COLO829 (cell line): Measurements from ENCODE around the gene GAL3ST1.
"Not testable (repeated sequence)": the region's sequence is repeated elsewhere in the genome, so short reads cannot be mapped to it uniquely, and the experiment has no call there.

Experiments used
- DNase-seq: peaks from one replicate; pipeline ENCODE4 v3.0.0; 2012; ENCODE audit warnings: low spot score

Gene GAL3ST1, protein sequence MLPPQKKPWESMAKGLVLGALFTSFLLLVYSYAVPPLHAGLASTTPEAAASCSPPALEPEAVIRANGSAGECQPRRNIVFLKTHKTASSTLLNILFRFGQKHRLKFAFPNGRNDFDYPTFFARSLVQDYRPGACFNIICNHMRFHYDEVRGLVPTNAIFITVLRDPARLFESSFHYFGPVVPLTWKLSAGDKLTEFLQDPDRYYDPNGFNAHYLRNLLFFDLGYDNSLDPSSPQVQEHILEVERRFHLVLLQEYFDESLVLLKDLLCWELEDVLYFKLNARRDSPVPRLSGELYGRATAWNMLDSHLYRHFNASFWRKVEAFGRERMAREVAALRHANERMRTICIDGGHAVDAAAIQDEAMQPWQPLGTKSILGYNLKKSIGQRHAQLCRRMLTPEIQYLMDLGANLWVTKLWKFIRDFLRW

DNA sequence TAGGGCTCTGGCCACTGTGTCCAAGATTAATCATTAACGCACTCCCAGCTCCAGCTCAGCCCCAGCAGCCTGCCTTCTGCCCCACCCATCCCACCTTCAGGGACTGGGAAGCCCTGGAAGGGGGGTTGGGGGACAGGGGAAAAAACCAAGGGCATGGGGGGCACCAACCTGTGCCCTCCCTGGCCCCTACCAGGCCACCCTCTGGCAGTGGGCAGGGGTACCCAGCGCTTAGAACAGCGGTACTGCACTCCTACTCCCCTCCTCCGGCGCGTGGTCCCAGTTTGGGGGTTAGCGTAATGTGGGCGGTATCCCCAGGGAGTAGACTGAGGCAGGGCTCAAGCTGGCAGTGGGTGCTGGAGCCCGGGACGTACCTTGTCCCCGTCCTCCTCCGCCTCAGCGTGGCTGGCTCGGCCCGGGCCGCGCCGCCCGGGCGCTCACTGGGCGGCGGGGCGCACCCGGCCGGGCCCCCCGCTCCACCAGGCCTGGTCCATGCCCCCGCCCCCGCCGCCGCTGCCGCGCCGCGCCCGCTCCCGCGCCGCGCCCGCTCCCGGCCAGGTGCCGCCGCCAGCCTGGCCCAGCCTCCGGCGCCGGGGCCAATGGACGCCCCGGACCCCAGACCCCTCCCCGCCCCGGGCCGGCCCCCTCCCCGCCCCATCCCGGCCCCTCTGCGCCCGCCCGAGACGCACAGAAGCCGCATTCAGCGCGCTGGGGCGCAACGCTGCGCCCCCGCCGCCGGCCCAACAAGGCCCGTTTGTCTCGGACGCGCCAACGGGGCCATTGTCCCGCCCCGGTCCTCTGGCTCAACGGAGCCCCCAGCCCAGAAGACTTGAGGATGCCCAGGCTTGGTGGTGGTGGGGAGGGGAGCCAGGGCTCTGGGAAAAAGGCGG lies at the start of gene GAL3ST1:
GAL3ST1 (minus strand) TSS at position 571 of the 887 bp plus-strand sequence. CDS start 17,273 bp downstream, outside the sequence.
- no peak for DNase-seq

DNA sequence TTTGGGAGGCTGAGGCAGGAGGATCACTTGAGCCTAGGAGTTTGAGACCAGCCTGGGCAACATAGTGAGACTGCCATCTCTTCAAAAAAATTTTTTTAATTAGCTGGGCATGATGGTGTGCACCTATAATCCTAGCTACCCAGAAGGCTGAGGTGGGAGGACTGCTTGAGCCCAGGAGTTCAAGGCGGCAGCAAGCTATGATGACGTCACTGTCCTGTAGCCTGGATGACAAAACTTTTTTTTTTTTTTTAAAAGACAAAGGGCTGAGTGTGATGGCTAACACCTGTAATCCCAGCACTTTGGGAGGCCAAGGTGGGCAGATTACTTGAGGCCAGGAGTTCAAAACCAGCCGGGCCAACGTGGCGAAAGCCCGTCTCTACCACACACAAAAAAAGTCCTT lies 45.4 kb upstream of the GAL3ST1 start:
- not testable (repeated sequence) for DNase-seq

DNA sequence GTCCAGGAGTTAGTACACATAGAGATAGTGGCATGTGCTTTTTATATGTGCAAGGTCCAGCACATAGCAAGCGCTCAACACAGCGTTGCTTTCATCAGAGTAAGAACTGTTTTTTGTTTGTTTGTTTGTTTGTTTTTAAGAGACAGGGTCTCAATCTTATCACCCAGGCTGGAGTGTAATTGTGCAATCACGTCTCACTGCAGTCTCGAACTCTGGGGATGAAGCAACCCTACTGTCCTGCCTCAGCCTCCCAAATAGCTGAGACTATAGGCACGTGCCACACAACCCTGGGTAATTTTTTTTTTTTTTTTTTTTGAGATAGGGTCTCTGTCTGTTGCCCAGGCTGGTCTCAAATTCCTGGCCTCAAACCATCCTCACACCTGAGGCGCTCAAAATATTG lies 43.4 kb upstream of the GAL3ST1 start:
- DNase-seq, result no peak

DNA sequence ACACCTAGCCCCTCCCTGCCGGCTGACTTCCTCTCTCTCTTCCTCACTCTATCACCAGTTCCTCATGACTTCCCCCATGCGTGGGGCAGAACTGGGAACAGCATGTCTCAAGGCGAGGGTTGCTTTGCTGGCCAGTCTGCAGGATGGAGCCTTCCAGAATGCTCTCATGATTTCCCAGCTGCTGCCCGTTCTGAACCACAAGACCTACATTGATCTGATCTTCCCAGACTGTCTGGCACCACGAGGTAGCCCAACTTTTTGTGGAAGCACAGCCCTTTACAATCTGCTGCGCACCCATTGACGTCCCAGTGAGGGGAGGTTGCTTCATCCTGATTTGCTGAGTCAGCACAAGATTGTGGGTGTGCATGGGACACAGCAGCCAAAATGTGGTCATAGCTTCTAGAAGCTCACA lies 41.1 kb upstream of the GAL3ST1 start:
- no peak for DNase-seq

DNA sequence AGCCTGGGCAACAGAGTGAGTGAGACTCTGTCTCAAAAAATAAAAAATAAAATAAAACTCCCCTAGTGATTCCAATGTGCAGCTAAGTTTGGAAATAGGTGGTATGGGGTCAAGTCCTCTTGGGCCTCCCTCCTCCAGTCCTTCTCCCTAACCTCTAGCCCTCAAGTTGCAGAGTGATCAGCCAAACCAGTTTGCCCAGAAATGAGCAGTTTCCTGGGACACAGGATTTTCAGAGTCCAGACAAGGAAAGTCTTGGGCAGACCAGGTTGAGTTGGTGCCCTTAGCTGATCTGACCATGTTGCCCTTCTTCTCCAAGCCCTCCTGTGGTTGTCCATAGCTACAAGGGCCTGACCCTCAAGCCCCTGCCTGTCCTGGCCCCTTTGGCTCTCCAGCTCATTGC lies 40.4 kb upstream of the GAL3ST1 start:
- DNase-seq, result no peak

DNA sequence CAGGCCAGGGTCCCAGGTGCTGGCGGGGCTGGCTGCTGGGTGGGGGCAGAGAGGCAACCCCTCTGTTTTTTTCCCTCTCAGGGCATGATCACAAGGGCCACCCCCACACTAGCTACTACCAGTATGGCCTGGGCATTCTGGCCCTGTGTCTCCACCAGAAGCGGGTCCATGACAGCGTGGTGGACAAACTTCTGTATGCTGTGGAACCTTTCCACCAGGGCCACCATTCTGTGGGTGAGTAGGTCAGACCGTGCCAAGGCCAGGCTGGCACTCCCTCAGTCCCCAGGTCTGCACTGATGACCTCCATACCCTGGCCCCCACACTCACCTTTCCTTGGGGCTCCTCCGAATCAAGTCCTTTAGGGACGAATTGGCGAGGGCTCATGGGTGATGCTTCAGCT lies 39.8 kb upstream of the GAL3ST1 start:
- DNase-seq, result no peak

DNA sequence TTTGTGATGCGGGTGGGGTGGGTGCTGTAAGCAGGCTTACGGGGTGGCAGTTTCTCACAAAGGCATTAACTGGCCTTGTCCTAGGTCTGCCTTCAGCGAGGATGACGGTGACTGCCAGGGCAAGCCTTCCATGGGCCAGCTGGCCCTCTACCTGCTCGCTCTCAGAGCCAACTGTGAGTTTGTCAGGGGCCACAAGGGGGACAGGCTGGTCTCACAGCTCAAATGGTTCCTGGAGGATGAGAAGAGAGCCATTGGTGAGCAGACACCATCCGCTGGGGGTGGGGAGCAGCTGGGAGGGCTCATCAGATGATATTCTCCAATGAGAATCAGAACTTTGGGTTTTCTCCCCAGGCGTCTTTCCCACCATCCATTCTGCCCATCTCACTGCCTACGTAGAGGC lies 38.3 kb upstream of the GAL3ST1 start:
- no peak for DNase-seq

DNA sequence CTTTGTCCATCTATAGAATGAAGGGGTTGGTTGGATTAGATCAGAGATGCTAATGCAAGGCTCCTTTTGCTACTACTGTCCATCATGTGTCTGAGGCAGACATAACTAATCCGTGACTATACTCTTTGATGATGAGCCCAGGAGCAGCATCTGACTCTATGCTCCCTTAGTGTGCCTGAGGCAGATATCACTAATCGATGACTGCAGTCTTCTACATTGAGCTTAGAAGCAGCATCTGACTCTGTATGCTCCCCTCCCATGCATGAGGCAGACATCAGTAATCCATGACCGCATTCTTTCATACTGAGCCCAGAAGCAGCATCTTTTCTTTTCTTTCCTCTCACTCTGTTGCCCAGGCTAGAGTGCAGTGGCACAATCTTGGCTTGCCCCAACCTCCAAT lies 36.7 kb upstream of the GAL3ST1 start:
- no peak for DNase-seq

DNA sequence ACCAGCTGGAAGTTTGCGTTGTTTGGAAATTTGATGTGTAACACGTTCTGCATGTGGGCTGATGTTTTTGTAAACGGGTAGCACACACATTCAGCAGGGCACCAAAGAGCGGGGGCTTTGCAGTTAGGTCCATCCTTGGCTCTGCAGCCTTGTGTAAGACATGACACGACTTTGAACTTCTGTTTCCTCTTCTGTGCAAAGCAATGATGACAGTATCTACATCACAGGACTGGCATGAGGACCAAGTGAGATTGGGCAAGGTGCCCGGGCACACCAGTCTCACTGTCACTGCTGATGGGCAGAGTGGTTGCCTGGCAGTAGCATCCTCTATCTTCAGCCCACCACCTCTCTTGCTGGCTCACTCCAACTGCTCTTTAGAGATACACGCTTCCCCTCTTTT lies 35.8 kb upstream of the GAL3ST1 start:
- DNase-seq, result no peak

DNA sequence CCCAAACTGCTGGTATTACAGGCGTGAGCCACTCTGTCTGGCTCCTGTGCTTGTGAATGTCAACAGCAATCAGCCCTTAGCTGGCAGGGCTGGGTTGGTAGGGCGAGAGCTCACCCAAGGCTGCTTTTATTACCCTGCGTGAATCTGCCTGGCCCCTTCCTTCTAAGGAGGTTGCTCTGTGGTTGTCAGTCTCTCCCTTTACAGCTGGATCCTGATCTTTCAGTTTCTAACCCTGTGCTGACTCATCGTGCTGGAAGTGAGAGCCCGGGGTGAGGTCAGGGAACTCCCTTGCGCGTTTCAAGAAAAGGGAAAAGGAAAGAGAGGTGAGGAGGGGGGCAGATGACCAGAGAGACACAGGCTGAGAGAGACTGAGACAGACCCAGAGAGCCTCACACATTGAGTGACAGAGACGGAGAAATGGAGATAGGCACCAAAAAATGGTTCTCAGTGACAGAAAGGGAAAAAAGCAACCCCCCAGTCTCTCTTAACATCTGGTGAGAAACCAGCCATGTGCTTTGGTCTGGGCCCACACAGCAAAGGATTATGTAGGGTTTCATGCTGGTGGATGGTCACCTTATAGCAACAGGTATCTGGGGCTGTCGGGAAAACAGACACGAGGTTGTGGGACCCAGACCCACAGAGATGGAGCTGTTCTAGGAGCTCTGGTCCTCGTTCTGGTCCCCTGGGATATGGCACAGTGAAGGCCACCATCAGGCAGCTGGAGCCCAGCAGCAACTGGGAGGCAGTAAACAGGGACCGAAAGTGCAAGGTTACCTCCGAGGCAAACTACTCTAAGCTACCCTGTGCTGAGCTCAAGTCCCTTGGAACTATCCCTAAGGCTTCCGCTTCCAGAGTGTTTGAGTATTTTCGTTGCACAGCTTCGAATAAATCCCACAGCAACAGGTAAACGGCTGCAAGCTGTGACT lies 35.1 kb upstream of the GAL3ST1 start:
- DNase-seq, result peak; percentile 68

DNA sequence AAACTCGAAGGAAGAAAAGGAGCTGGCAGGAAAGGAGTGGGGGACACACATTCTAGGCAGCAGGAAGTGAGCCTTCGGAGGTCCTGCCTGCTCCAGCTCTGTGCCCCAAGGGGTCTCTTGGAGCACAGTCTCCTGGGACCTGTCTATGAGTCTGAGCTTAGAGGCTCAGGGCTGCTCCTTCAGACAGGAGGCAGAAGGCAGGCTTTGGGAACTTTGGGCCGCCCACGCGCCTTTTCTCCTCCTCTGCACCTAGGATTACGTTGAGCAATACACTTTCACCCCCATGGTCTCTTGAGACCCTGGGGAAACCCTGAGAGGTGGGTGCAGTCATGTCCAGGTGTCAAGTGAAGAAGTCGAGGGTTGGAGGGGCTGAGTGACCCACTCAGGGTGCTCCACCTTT lies 33.5 kb upstream of the GAL3ST1 start:
- DNase-seq, result no peak

DNA sequence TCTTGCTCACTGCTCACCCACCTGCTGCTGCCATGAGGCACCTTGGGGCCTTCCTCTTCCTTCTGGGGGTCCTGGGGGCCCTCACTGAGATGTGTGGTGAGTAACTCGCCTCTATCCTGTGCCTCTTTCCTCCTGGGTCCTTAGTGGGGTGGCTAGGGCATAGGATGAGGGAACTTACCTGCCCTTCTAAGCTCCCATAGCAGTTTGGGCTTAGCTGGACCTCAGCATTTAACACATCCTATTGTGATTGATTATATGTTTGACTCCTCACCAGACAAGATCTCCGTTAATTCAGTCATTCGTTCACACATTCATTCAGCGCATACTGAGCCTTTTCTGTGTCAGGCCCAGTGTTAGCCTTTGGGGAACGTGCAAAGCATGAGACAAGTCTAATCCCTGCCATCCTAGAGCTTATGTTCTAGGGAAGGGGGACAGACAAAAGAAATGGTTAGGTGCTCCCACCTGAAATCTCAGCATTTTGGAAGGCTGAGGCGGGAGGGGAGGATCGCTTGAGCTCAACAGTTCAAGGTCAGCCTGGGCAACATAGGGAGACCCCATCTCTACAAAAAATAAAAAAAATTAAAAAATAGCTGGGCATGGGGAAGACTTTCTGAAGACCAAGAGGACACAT lies 33.0 kb upstream of the GAL3ST1 start:
- DNase-seq, result no peak

DNA sequence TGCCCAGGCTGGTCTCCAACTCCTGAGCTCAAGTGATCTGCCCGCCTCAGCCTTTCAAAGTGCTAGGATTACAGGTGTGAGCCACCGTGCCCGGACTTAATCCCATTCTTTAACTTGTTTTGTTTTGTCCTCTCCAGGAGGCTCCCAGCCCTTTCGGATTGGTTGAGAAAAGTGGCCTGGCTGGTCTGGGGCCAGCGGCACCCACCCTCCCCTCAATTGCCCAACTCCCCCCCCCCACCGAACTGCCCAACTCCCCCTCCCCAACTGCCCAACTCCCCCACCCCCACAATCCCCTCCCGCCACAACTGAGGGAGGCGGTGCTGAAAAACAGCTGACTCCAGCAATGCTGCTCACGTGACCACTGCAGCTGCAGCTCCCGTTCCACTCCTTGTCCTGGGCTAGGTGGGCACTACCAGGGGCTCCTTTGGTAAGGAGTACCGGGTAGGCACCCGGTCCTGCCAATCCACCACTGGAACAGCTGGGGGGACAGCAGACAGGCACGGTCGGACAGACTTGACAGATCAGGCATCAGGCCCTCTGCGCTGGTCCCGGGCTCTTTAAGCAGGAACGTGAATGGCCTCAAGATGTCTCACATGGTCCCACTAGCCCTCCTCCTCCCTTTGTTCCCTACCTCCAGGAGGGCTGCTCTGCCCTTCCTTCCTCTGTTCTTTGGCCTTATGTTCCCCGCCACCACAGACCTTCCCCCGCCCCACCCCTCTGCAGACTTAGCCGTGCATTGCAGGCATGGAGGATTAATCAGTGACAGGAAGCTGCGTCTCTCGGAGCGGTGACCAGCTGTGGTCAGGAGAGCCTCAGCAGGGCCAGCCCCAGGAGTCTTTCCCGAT lies 32.2 kb upstream of the GAL3ST1 start, which contains the start of gene TCN2:
TCN2 (plus strand) TSS at position 720 of the 845 bp plus-strand sequence. CDS start 158 bp downstream, outside the sequence.
- no peak for DNase-seq

DNA sequence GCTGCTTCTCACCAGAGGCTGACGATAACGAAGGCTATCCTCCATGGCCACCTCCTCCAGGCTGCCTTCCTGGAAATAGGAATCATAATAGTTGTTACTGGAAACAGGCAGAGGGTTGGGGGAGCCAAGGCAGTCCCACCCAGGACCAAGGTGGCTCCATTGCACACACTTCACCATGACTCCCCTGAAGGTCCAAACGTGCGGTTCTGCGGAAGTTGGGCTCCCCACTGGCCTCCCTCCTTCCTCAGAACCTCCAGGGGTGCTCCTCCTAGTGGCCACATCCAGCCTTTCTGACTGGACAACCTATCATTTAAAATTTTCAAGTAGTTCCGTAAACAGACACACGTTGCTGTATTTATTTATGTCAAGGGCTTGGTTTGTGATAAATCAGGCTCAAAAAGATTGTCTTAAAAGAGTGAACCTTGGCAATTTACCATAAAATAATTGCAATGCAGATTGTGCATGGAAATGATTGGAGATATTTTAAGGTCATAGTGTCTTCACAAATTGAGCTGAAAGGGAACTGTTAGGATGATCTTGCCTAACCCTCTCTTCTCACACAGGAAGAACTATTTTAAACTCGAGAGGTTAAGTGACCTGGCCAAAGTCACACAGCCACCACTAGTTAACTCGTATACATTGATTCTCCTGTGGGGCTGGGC lies 31.1 kb upstream of the GAL3ST1 start:
- DNase-seq, result peak; percentile 78

DNA sequence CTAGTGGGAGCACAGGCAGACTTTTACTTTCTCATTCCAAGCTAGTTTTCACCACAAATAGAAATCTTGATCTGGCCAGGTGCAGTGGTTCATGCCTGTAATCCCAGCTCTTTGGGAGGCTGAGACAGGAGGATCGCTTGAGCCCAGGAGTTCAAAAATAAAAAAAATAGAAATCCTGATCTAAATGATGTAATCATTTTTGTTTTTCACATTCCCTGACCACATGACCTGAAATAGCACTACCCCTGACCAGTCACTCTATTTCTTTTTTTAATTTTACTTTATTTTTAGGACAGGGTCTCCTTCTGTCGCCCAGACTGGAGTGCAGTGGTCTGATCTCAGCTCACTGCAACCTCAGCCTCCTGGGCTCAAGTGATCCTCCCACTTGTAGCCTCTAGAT lies 30.3 kb upstream of the GAL3ST1 start:
- no peak for DNase-seq

DNA sequence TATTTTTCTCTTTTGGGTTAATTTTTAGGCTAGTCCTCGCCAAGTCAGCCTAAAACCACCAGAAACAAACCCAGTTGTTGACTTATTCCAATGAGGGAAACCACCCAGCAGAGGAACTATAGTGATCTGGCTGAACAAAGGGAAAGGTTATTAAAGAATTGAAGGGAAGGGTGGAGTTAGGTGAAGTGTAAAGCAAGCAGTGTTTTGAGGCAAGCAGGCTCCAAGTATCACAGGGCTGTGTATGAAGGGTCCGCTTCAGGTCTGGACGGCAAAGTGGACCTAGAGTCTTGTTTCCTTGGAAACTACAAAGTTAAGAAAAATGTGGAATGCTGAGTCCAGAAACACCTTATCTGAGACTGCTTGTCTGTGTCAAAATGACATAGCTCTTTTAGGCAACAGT lies 29.3 kb upstream of the GAL3ST1 start:
- DNase-seq, result no peak

DNA sequence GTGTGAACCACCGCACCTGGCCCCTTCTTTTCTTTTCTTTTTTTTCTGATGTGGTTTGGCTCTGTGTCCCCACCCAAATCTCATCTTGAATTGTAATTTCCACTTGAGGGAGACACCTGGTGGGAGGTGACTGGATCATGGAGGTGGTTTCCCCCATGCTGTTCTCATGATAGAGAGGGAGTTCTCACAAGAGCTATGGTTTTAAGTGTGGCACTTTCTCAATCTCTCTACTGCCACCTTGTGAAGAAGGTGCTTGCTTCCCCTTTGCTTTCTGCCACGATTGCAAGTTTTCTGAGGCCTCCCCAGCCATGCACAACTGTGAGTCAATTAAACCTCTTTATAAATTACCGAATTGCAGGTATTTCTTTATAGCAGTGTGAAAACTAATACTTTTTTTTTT lies 27.6 kb upstream of the GAL3ST1 start:
- no peak for DNase-seq

DNA sequence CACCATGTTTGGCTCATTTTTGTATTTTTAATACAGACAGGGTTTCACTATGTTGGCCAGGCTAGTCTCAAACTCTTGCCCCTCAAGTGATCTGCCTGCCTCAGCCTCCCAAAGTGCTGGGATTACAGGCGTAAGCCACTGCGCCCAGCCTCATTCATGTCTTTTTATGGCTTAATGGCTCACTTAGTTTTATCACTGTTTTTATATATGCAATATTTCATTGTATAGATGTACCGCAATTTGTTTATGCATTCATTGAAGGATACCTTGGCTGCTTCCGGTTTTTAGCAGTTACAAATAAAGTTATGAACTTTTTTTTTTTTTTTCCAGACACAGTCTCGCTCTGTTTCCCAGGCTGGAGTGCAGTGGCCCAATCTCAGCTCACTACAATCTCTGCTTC lies 27.0 kb upstream of the GAL3ST1 start:
- no peak for DNase-seq

DNA sequence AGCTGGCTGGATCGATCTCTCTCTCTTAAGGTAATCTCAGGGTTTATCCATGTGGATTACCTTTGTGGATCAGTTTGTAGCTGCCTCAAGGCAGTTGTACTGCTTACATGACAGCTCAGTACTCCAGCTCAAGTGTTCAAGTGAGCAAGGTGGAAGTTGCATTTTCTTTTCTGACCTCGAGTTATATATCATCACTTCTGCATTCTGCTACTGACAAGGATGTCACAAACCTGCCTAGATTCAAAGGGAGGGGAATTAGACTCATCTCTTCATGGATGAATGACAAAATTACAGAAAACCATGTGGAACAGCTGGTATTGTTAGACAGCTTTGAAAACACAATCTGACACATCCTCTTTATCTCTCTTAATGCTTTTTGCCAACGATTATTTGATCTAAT lies 26.5 kb upstream of the GAL3ST1 start:
- DNase-seq, result no peak

DNA sequence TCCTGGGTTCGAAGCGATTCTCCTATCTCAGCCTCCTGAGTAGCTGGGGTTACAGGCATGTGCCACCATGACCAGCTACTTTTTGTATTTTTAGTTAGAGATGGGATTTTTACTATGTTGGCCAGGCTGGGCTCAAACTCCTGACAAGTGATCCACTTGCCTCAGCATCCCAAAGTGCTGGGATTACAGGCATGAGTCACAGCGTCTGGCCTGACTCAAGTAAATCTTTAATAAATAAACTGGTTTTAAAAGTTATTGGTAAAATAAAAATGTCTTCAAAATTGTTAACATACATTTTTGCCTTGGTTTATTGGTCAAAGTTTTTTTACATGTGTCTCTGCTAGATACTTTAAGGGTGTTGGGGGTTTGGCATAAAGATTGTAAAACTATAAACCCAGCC lies 24.5 kb upstream of the GAL3ST1 start:
- DNase-seq, result no peak
